Fibroblast of skin of scalp (primary cell): ENCODE measurements around the gene ARMC9.
"Not testable (repeated sequence)": the region's sequence is repeated elsewhere in the genome, so short reads cannot be mapped to it uniquely, and the experiment has no call there.

Experiments used
- DNase-seq: peaks from one replicate; pipeline ENCODE4 v3.0.0-alpha.2; 2013

ARMC9 gene

DNA sequence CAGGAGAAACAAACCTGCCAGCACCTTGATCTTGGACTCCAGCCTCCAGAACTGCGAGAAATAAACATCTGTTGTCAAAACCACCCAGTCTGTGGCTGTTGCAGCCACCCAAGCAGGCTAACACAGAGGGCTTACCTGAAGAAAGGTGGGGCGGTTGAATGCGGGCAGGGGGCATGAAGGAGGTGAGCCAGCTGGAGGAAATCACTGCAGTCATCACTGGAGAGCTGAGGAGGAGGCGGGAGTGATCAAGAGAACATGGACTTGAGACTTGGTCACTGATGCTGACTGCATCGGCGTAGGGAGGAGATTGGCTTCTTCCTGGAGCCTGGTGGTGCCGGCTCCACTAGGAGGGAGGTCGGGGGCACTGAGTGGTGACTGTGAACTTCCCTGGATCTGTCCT, 14.6 kb upstream of the ARMC9 start:
- DNase-seq, result no peak

- DNase-seq, result no peak
Measured at GRCh38 chr2:231184319-231184718, 14.1 kb upstream of the ARMC9 start.

DNA sequence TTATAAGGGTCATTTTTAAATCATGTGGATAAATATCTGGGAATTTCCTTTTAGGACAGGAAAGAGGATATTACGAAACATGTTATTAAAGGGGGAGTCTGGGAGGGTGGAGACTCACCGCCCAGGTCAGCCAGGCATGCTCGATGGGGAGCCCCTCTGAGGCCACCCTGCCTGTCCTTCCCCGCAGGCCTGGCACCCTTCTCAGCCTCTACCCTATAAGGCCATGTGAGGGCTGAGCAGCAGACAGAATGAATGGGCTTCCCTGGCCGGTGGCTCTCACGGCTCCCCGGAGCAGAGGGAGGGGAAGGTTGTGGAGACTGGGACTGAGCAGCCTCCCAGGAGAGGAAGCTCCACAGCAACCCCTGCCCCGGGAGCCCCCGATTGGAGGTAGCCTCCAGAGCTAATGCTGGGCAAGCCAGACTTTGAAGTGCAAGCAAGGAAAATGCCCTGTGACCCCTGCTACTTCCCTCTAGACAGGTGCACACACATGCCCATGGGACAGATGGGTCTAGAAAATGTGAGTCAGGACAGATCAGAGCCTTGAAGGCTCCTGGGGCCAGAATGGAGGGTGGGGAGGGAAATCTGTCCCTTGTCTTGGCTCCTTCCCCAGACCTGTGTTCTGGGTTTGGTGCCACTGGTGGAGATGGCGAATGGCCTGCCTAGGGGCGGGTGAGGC, 13.2 kb upstream of the ARMC9 start:
- no peak for DNase-seq

DNA sequence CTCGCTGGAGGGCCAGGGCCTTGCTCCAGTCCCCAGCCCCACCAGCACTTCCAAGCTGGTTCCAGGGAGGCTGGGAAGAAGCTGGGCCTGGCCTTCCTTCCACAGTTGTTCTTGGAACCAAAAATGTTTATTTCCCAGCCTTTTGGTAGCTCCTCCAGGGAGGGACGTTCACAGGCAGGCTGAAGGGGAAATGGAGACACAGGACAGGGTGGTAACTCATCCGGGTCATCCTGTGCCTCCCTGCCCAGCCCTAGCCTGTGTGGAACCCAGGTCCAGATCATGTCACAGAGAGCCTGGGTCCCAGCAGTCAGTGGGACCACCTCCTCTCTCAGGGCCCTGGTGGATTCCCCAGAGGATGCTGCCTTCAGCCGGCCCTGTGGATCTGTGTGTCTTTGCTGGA, 12.5 kb upstream of the ARMC9 start:
- DNase-seq, result no peak

GRCh38 chr2:231186325-231186724, 12.1 kb upstream of the ARMC9 start:
- DNase-seq, result no peak

DNA sequence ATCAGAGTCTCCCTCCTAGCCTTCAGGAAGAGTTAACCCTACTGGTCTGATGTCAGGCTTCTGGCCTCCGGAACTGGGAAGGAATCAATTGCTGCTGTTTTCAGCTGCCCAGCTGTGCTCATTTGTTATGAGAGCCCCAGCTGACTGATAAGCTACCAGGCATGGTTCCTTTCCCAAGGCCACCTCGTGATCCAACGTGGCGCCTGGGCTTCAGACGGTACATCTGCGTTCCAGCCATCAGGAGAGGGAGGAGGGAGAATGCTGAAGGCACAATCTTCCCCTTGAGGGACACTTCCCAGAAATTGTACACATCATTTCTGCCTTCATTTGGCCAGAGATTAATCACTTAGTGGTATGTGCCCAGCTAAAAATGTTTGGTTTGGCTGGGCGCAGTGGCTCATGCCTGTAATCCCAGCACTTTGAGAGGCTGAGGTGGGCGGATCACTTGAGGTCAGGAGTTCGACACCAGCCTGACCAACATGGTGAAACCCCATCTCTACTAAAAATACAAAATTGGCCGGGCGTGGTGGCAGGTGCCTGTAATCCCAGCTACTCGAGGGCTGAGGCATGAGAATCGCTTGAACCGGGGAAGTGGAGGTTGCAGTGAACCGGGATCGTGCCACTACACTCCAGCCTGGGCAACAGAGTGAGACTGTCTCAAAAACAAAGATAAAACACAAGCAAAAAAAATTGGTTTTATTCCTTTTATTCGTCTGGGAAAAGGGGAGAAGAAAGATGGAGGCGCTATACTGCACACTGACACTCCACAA, 10.5 kb upstream of the ARMC9 start:
- peak; percentile 65 for DNase-seq

DNA sequence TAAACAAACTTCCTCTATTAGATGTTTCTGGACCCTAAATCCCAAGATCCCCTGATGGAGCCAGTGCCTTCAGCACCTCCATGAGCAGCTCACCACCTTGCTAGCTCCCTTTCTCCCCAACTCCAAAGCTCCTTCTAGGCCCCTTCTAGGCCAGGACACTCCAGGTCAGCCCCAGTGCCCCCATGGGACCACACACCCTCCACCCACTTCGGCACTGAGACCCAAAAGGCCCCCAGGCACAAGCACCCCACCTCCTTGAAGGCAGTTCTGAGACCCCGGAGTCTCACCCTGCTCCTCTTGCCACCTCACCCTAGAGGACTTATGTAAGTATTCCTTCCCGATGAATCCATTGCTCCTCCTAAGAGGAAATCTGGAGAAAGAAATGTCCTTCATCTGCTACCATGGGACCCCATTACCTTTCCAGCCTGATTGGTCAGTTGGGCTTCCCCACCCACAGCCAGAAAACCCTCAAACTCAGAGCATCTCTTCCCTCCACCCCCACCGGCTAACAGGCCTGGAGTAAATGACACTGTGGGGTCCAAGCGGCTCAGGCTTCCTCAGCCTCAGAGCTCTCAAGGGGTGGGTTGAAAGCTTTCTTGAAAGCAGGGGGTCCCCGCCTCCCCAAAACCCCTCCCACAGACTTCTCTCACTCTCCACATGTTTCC, 9.8 kb upstream of the ARMC9 start:
- DNase-seq, result no peak

DNA sequence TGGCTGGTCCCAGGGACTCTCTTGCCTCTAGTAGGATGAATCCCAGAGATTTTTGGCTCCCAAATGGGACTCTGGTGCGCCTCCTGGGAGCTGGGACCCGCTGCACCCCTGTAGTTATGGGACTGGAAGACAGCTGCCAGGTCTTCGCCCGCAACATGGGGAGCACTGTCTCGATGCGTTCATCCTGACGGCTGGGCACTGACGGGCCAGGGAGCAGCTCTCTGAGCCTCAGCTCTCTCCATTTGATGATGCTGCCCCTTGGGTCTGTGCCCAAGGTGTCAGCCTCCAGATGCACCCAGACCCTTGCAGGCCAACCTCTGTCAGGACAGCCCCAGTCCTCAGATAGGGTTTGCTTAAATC, 9.3 kb upstream of the ARMC9 start:
- no peak for DNase-seq

GRCh38 chr2:231189571-231190495, 8.6 kb upstream of the ARMC9 start:
- DNase-seq, result no peak

- peak; percentile 56 for DNase-seq
Measured at GRCh38 chr2:231190531-231191197, 7.8 kb upstream of the ARMC9 start.

GRCh38 chr2:231191896-231192872, 6.2 kb upstream of the ARMC9 start:
- peak; percentile 88 for DNase-seq

DNA sequence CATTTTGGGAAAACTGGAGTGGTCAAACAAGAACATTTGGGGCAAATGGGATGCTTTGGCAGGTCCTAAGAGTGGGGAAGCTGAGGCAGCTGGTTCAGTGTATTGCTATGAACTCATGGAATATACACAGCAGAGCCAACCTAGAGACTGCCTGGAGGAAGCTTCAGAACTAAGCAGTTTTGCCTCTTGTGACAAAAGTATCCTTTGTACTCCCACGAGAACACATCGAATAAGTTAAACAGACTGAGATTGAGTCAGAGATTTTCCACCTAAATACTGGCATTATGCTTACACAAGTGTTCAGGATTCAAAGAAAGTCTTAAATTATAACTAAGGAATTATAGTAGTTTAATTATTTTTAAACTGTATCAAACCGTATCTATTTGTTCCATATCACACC, 5.2 kb upstream of the ARMC9 start:
- no peak for DNase-seq

GRCh38 chr2:231196592-231196991, 1.8 kb upstream of the ARMC9 start:
- DNase-seq, result no peak

DNA sequence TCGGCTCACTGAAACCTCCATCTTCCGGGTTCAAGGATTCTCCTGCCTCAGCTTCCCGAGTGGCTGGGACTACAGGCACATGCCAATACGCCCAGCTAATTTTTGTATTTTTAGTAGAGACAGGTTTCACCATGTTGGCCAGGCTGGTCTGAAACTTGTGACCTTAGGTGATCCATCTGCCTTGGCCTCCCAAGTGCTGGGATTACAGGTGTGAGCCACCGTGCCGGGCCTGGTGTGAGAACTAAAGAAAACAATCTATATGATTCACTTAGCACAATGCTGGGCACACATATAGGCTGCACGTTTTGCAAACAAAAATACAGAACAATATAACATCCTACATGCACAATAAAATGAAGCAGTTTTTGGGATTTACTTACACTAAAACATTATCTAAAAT, 1.2 kb upstream of the ARMC9 start:
- DNase-seq, result not testable (repeated sequence)

GRCh38 chr2:231197706-231198290, 633 bp upstream of the ARMC9 start:
- DNase-seq, result no peak

- peak; percentile 27 for DNase-seq
Measured at GRCh38 chr2:231199219-231199618, 788 bp downstream of the ARMC9 start.

GRCh38 chr2:231200805-231201474, 2.5 kb downstream of the ARMC9 start:
- DNase-seq, result peak; percentile 51

DNA sequence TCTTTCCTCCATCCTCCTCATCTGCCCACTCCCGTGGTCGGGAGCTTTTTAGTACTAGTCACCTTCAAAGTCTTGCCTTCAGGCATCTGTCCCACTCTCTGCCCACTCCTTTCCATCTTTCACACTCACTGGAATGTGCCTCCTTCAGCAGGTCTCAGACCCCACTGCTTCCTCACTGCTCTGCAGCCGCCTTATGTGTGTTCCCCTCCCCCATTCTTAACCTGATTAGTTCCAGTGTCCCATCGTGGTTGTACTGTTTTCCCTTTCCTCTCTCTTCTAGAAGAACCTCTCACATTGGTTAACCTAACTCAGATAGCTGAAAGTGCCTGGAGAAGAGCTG, 3.0 kb downstream of the ARMC9 start:
- DNase-seq, result no peak

GRCh38 chr2:231203087-231203486, 4.7 kb downstream of the ARMC9 start:
- no peak for DNase-seq

DNA sequence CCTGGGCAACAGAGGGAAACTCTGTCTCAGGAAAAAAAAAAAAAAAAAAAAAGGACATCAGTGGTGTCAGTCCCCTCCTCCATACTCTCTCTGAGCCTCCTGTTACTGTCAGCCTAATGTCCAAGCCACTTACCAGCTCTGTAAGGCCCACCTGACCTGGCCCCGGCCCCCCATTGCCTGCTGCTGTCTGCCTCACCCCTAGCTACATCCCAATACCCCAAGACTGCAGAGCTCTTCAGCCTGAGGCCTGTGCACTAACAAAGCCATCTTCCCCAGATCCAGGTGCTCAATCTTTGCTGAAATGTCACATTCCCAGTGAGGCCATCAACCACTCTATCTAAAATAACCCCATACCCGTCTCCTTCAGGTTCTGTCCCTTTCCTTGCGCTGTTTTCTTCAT, 5.7 kb downstream of the ARMC9 start:
- no peak for DNase-seq
